ENCODE results near the gene SLC15A5. TPM values are rescaled to one million over a fixed set of nuclear protein-coding genes. Genes with fewer than 3 reads are reported as not detected.

Gene SLC15A5
- total RNA-seq, 2 experiments from 2014 or later, result not detected

DNA sequence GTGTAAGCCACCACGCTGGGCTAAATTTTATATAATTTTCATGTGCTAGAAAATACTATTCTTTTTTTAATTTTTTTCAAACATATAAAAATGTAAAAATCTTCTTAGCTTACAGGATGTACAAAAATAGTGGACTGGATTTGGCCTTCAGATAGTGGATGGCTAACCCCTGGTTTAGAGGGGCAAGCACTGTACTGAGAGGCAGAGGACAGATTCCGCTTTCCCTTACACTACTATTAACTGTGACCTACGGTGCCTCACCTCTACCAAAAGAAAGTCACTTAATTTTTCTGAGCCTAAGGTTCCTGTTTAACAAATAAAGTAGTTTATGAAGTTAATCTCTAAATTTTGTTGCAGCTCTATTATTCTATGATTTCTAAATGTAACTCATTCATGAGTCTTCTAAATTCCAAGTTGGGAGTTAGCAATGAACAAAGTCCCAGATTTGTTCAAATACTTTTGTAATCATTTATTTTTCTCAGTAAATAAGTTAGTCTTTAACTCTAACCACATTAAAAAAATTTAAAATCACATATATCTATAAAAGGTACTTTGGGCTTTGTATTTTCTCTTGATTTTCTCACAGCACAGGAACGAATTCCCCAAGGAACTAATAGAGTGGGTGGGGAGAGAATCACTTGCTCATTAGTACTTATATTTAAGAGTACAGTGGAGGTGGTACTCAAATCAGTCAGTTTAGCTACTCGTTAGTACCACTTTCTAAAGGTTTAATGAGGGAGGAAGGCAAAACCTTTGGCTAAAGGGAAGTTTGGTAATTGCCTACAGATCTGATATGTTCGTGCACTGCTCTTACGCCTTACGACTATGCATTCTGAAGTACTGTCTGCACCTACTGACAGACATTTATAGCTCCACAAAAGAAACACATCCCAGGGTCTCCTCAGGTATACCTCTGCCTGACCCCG lies 33.7 kb downstream of the SLC15A5 start:
- POLR2A ChIA-PET, result no interaction called here
- DNase-seq, result no peak
- Mint-ChIP-seq H3K4me1 (no peaks in the 10 kb centered on the region), H3K27me3 (no peaks in the 10 kb centered on the region), H3K9me3 (peaks cover 3% of the 10 kb centered on the region), H3K4me3 (no peak overlapping the region), H3K27ac (no peak overlapping the region), H3K36me3 (ENCODE audit: low read depth) (no peaks in the 10 kb centered on the region)
- CTCF ChIA-PET, result interaction anchor here (0.5 kb wide), 1 partner anchor 732 kb away, joined by 3 read pairs; no protein-coding TSS in a partner anchor

GRCh38 chr12:16241346-16241745 lies 36.1 kb downstream of the SLC15A5 start:
- no peaks in the 10 kb centered on the region for H3K27me3 Mint-ChIP-seq
- no peaks in the 10 kb centered on the region for H3K4me1 Mint-ChIP-seq
- no peak overlapping the region for H3K27ac Mint-ChIP-seq
- ChIA-PET POLR2A (no interaction called here), CTCF (no interaction called here)
- H3K9me3 Mint-ChIP-seq, result peaks cover 3% of the 10 kb centered on the region
- no peaks in the 10 kb centered on the region for H3K36me3 Mint-ChIP-seq (ENCODE audit: low read depth)
- H3K4me3 Mint-ChIP-seq, result no peak overlapping the region
- DNase-seq, result no peak

DNA sequence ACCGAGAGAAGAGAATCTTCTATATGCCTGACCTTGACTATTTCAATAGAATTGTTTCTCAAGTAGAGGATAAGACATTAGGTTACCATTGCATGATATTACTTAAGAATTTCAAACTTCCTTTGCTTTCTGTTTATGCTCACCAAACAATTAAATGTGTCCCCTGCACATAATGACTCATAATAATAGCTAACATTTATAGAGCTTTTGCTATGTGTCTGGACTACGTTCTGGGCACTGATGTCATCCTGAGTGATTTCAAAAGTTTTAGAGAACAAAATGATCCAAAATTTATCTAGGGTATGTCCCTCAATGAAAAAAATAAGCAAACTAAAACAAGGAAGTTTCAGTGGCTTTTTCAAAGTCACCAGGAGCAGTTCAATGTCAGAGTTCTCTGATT lies 38.8 kb downstream of the SLC15A5 start:
- Mint-ChIP-seq H3K27me3 (no peaks in the 10 kb centered on the region), H3K4me1 (no peaks in the 10 kb centered on the region), H3K27ac (no peak overlapping the region), H3K36me3 (ENCODE audit: low read depth) (no peaks in the 10 kb centered on the region), H3K4me3 (no peak overlapping the region), H3K9me3 (peaks cover 3% of the 10 kb centered on the region)
- ChIA-PET CTCF (no interaction called here), POLR2A (no interaction called here)
- DNase-seq, result no peak

DNA sequence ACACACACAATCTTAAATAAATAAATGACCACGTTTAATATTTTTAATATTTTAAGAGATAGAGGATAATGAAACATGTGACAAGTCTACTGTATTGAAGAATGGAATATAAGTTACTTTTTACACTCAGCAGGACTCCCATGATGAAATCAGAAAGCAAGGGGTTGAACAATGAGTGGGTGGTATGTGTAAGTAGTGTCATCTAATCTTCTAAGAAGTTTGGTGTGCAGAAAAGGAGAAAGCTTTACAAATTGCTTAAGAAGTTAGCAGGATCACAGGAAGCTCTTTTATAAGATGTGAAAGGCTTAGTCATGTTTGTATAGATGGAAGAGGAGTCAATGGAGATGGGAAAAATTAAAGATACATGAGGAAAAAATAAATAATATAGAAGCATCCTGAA lies 47.8 kb downstream of the SLC15A5 start:
- Mint-ChIP-seq H3K4me3 (no peak overlapping the region), H3K27me3 (no peaks in the 10 kb centered on the region), H3K4me1 (no peaks in the 10 kb centered on the region), H3K36me3 (ENCODE audit: low read depth) (no peaks in the 10 kb centered on the region), H3K9me3 (no peaks in the 10 kb centered on the region), H3K27ac (no peak overlapping the region)
- CTCF ChIA-PET, result no interaction called here
- DNase-seq, result no peak
- POLR2A ChIA-PET, result no interaction called here

DNA sequence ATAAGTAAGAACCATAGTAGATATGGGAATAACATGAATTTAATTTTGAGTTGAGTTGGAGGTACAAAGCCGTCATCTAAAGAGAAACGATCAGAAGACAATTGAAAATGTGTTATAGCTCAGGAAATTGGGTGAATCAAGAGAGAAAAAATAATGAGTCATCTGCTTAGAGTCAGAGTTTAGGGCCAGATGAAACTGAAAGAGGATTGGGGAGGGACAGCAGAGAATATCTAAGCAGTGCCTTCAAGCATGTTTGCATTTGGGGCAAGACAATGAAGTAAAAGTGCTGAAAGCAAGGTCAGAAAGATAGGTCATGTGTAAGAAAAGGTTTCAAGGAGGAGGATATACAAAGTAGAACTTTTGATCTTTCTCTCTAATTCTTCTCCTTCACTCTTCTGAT lies 49.4 kb downstream of the SLC15A5 start:
- Mint-ChIP-seq H3K4me1 (no peaks in the 10 kb centered on the region), H3K4me3 (no peak overlapping the region), H3K9me3 (no peaks in the 10 kb centered on the region), H3K36me3 (ENCODE audit: low read depth) (no peaks in the 10 kb centered on the region), H3K27me3 (no peaks in the 10 kb centered on the region), H3K27ac (no peak overlapping the region)
- ChIA-PET POLR2A (no interaction called here), CTCF (no interaction called here)
- DNase-seq, result no peak

DNA sequence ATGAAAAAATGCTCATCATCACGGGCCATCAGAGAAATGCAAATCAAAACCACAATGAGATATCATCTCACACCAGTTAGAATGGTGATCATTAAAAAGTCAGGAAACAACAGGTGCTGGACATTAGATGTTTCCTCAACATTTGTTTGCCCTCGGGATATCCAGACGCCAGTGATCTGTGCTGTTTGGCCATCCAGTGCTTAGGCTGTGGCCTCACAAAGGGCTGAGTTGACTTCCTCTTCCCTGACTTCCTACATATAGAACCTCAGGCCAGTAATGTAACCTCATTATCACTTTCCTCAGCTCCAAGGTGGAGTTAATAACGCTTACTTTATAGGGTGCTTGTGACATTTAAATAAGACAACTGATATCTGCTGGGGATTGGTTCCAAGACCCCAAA lies 51.8 kb downstream of the SLC15A5 start:
- Mint-ChIP-seq H3K4me1 (no peaks in the 10 kb centered on the region), H3K27ac (no peak overlapping the region), H3K4me3 (no peak overlapping the region), H3K9me3 (no peaks in the 10 kb centered on the region), H3K27me3 (no peaks in the 10 kb centered on the region), H3K36me3 (ENCODE audit: low read depth) (no peaks in the 10 kb centered on the region)
- ChIA-PET CTCF (no interaction called here), POLR2A (no interaction called here)
- no peak for DNase-seq

DNA sequence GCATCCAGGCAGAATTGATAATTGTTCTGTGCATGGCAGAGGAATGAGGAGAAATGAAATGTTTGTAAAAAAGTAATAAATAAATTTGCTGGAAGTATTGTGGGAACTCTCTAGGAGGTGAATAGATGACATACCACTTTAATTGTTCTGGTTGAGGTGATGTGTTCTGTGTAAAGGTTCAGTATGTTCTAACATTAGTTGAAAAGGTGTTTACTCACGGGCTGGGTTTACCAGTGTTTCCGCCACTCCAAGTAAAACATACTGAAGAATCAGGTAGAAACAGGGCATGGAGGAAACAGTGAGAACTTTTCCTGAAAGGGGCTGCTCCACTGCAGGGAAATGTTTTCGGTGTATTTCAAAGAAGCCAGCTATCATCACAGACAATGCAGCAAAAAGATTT lies 53.3 kb downstream of the SLC15A5 start:
- DNase-seq, result no peak
- no peaks in the 10 kb centered on the region for H3K9me3 Mint-ChIP-seq
- H3K27ac Mint-ChIP-seq, result no peak overlapping the region
- POLR2A ChIA-PET, result no interaction called here
- H3K27me3 Mint-ChIP-seq, result no peaks in the 10 kb centered on the region
- no peak overlapping the region for H3K4me3 Mint-ChIP-seq
- H3K36me3 Mint-ChIP-seq (ENCODE audit: low read depth), result no peaks in the 10 kb centered on the region
- CTCF ChIA-PET, result no interaction called here
- H3K4me1 Mint-ChIP-seq, result no peaks in the 10 kb centered on the region

DNA sequence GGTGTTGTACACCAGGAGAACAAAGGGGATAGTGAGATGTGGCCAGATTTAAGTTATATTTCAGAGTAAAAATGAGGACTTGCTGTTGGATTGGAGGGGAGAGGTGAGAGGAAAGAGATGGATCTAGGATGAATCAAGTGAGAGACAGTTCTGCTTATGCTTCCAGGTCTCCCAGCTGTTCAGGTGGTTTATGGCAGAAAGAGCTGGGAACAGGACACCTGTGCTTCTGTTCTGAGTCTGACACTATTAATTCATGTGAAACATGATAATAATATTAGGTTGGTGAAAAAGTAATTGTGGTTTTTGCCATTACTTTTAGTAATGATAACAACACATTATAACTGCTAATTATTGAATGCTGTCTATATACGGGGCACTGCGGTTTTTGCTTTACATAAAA lies 55.7 kb downstream of the SLC15A5 start:
- no peak overlapping the region for H3K4me3 Mint-ChIP-seq
- H3K9me3 Mint-ChIP-seq, result no peaks in the 10 kb centered on the region
- POLR2A ChIA-PET, result no interaction called here
- no peaks in the 10 kb centered on the region for H3K4me1 Mint-ChIP-seq
- no peak for DNase-seq
- H3K36me3 Mint-ChIP-seq (ENCODE audit: low read depth), result no peaks in the 10 kb centered on the region
- CTCF ChIA-PET, result no interaction called here
- H3K27ac Mint-ChIP-seq, result no peak overlapping the region
- H3K27me3 Mint-ChIP-seq, result no peaks in the 10 kb centered on the region

DNA sequence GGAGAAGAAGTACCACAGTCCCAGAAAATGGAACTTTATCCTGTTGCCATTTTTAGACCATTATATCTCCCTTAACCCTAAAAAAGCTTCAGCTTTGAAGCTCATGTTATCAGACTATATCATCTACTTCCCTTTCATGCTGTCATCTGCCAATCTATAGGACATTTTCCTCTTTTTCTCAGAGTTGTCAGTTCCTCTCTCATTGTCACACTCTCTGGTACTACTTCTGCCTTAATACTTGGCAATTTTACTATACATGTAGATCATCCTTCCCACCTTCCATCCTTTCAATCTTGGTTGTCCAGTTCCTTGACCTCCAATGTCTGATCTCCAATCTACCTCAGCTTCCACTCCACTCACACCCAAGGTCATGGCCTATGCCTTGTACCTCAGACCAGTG lies 57.4 kb downstream of the SLC15A5 start:
- Mint-ChIP-seq H3K4me1 (no peaks in the 10 kb centered on the region), H3K4me3 (no peak overlapping the region), H3K27me3 (no peaks in the 10 kb centered on the region), H3K27ac (no peak overlapping the region), H3K9me3 (no peaks in the 10 kb centered on the region), H3K36me3 (ENCODE audit: low read depth) (no peaks in the 10 kb centered on the region)
- CTCF ChIA-PET, result no interaction called here
- no peak for DNase-seq
- POLR2A ChIA-PET, result no interaction called here

DNA sequence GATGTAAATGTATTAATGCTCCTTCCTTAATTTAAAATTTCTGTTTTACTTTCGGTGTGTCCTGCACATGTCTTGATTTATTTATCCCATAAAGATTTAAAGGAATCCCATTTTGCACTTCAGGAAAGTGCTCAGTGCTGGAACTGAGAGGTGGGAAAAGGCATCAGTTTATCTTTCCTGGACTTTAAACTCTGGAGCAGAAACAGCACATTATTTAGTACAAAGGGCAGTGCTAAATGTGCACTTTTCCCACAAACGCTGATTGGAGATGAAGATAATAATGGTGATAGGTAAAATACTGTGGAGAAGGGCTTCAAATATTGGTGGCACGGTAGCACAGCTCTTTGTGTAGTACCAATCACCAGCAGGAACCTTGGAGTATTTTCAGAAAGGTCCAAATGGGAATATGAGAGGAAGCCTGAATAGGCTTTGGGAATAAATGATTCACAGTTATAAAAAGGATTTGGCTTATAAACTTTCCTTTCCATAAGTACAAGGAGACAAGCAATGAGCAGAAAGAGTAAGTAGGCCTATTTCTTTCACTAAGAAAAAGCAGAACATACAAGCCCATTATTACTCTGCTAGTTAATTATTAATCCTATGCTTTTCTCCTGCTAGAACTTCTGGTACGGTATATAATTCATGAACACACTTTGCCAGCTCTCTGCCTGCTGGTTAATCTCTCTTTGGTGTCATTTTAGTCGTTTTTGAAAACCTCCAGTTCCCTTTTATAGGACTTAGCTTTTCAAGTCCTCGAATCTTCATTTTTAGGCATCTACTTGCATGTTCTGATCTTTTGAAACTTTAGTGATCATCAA lies 58.3 kb downstream of the SLC15A5 start:
- Mint-ChIP-seq H3K4me3 (no peak overlapping the region), H3K27me3 (no peaks in the 10 kb centered on the region), H3K9me3 (no peaks in the 10 kb centered on the region), H3K27ac (no peak overlapping the region), H3K36me3 (ENCODE audit: low read depth) (no peaks in the 10 kb centered on the region), H3K4me1 (no peaks in the 10 kb centered on the region)
- POLR2A ChIA-PET, result no interaction called here
- CTCF ChIA-PET, result no interaction called here
- no peak for DNase-seq

DNA sequence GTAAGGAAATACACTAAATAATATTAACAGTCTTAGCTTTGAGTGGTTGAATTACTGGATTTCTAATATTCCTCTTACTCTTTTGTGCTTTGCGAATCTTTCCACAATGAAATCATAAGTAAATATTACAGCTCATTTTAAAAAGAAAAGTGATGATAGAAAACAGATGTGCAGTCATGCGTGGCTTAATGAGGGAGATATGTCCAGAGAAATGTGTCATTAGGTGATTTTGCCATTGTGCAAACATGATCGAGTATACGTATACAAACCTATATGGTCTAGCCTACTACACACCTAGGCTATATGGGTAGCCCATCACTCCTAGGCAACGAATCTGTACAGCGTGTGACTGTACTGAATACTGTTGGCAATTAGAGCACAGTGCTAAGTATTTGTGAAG lies 59.3 kb downstream of the SLC15A5 start:
- CTCF ChIA-PET, result no interaction called here
- Mint-ChIP-seq H3K27ac (no peak overlapping the region), H3K4me1 (no peaks in the 10 kb centered on the region), H3K36me3 (ENCODE audit: low read depth) (no peaks in the 10 kb centered on the region), H3K27me3 (no peaks in the 10 kb centered on the region), H3K4me3 (no peak overlapping the region), H3K9me3 (no peaks in the 10 kb centered on the region)
- DNase-seq, result no peak
- POLR2A ChIA-PET, result no interaction called here

DNA sequence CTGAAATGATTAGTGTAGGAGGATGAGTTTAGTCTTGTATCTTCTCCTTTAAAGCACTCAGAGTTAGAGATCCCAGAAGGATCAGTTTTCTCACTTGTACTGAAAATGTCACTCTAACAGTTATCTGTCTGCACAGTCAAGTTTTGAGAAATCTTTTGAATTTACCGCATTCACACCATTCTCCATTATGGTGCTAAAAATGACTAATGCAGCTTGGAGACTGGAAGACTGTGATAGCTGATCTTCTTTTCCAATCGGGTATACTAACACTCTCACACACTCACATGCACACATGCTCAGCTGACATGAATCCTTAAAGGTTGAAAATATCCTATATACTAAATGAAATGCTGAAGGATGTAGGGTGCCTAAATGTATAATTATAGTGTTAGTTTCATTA lies 65.8 kb downstream of the SLC15A5 start:
- CTCF ChIA-PET, result no interaction called here
- H3K9me3 Mint-ChIP-seq, result no peaks in the 10 kb centered on the region
- no peaks in the 10 kb centered on the region for H3K4me1 Mint-ChIP-seq
- H3K36me3 Mint-ChIP-seq (ENCODE audit: low read depth), result no peaks in the 10 kb centered on the region
- no peak for DNase-seq
- H3K27me3 Mint-ChIP-seq, result no peaks in the 10 kb centered on the region
- H3K4me3 Mint-ChIP-seq, result no peak overlapping the region
- POLR2A ChIA-PET, result no interaction called here
- no peak overlapping the region for H3K27ac Mint-ChIP-seq

DNA sequence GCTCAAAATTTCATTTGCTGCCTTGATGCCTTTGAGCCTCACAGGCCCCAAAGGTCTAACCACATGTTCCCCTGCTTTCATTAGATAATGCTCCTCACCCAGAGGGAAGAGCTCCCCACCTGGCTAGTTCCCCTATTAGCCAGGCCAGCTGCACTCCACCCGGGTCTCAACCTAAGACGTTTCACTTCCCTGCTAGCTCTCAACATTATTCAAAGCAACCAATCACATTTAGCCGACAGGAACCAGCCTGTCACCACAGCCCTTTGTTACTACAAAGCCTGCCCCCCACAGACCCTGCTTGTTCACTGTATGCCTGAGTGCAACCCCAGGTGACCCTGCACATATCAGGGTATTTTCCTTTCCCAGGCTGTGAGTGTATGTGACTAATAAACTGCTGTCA lies 78.6 kb downstream of the SLC15A5 start:
- no peak for DNase-seq
- ChIA-PET CTCF (no interaction called here), POLR2A (no interaction called here)
- Mint-ChIP-seq H3K27me3 (no peaks in the 10 kb centered on the region), H3K9me3 (no peaks in the 10 kb centered on the region), H3K4me1 (no peaks in the 10 kb centered on the region), H3K27ac (no peak overlapping the region), H3K4me3 (no peak overlapping the region), H3K36me3 (ENCODE audit: low read depth) (no peaks in the 10 kb centered on the region)

DNA sequence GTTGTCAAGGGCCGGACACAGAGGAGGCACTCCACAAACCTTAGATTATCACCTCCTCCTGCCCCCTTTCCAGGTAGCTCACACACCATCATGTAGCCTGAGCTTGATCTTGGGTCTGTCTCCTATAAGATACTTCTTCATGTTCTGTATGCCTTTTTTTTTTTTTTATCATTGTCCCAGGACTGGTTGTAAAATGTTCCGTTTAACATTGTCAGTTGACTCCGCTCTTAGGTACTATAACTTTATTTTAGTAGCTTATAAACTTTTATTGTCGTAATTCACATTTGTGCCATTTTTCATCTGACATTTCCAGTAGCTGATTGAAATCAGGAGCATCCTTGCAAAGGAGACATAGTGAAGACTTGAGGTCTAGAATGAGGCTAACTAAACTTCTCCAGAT lies 79.9 kb downstream of the SLC15A5 start:
- Mint-ChIP-seq H3K36me3 (ENCODE audit: low read depth) (no peaks in the 10 kb centered on the region), H3K4me3 (no peak overlapping the region), H3K27ac (no peak overlapping the region), H3K9me3 (no peaks in the 10 kb centered on the region), H3K4me1 (no peaks in the 10 kb centered on the region), H3K27me3 (no peaks in the 10 kb centered on the region)
- ChIA-PET CTCF (no interaction called here), POLR2A (no interaction called here)
- no peak for DNase-seq

All from activated CD4-positive, alpha-beta T cell treated with anti-CD3 and anti-CD28 coated beads, Interleukin-2, amount 10 ng/mL, durations not matched to agents 7 days and 5 days (primary cell).